Activated naive CD4-positive, alpha-beta T cell treated with anti-CD3 and anti-CD28 coated beads, Interleukin-2, amount 50 U/mL, for 16 hours (primary cell): Measurements from ENCODE around the gene LPIN2.
A peak's percentile ranks its signal among the peaks of the same experiment; 100 is the strongest.

ENCODE experiments used
- DNase-seq: peaks from one replicate; pipeline ENCODE4 v3.0.0-alpha.2; 2020

LPIN2 gene

GRCh38 chr18:2979129-2979528 lies 33.8 kb downstream of the LPIN2 start:
- DNase-seq, result no peak

GRCh38 chr18:2978661-2979106 lies 34.3 kb downstream of the LPIN2 start:
- no peak for DNase-seq

GRCh38 chr18:2978208-2978607 lies 34.7 kb downstream of the LPIN2 start:
- DNase-seq, result no peak

GRCh38 chr18:2976218-2977132 lies 36.5 kb downstream of the LPIN2 start:
- DNase-seq, result no peak

GRCh38 chr18:2974731-2975130 lies 38.2 kb downstream of the LPIN2 start:
- DNase-seq, result no peak

- DNase-seq, result peak; percentile 53
Measured at GRCh38 chr18:2971741-2972552, 41.0 kb downstream of the LPIN2 start.

- DNase-seq, result peak; percentile 45
Measured at GRCh38 chr18:2970772-2971659, 41.9 kb downstream of the LPIN2 start.

- no peak for DNase-seq
Measured at GRCh38 chr18:2970344-2970743, 42.6 kb downstream of the LPIN2 start.

GRCh38 chr18:2969695-2970094 lies 43.2 kb downstream of the LPIN2 start:
- DNase-seq, result no peak

- no peak for DNase-seq
Measured at GRCh38 chr18:2968606-2969005, 44.3 kb downstream of the LPIN2 start.

- no peak for DNase-seq
Measured at GRCh38 chr18:2967820-2968219, 45.1 kb downstream of the LPIN2 start.

GRCh38 chr18:2967357-2967756 lies 45.6 kb downstream of the LPIN2 start:
- no peak for DNase-seq

- DNase-seq, result no peak
Measured at GRCh38 chr18:2966560-2966959, 46.4 kb downstream of the LPIN2 start.

GRCh38 chr18:2965797-2966196 lies 47.1 kb downstream of the LPIN2 start:
- DNase-seq, result no peak

GRCh38 chr18:2964361-2965010 lies 48.5 kb downstream of the LPIN2 start:
- no peak for DNase-seq
